ENCODE measurements around the gene LILRB5.
"Not testable (repeated sequence)": the region's sequence is repeated elsewhere in the genome, so short reads cannot be mapped to it uniquely, and the experiment has no call there.

Gene LILRB5

DNA sequence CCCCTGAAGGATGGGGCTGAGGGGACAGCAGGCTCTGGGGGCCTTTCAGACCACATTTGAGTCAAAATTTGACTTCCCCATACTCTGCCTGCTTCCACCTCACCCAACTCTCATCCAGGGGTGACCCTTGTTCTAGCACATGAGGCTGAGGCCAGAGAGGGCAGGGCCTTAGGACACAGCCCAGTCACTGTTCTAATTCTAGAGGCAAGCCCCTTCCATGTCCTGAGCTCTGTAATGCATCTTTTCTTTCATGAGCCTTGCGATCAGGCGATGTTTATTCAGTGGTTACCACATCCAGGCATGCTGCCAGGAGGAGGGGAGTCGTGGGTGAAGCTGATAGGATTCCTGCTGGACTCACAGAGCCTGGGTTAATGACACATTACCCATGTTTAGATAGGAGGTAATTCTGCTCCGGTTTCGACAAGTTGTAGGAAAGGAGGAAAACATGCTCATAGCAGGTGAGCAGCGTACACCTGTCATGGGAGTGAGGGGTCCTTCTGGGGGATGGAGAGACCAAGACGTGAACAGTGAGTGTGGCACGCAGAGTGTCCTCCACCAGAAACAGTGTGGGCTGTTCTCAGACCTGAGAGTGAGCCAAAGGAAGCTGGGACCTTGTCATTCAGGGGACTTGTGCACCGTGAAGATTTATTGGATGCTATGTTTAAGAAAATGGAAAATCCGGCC lies 47.1 kb downstream of the LILRB5 start:
- no peak for DNase-seq

GRCh38 chr19:54209058-54209810 lies 47.8 kb downstream of the LILRB5 start:
- peak; percentile 71 for DNase-seq

- DNase-seq = peak; percentile 69
Measured at GRCh38 chr19:54208784-54209057, 48.4 kb downstream of the LILRB5 start.

- no peak for DNase-seq
Measured at GRCh38 chr19:54207983-54208783, 48.9 kb downstream of the LILRB5 start.

- no peak for DNase-seq
Measured at GRCh38 chr19:54207676-54207982, 49.4 kb downstream of the LILRB5 start.

GRCh38 chr19:54207193-54207592 lies 49.9 kb downstream of the LILRB5 start:
- not testable (repeated sequence) for DNase-seq

- DNase-seq = no peak
Measured at GRCh38 chr19:54206831-54207177, 50.3 kb downstream of the LILRB5 start.

DNA sequence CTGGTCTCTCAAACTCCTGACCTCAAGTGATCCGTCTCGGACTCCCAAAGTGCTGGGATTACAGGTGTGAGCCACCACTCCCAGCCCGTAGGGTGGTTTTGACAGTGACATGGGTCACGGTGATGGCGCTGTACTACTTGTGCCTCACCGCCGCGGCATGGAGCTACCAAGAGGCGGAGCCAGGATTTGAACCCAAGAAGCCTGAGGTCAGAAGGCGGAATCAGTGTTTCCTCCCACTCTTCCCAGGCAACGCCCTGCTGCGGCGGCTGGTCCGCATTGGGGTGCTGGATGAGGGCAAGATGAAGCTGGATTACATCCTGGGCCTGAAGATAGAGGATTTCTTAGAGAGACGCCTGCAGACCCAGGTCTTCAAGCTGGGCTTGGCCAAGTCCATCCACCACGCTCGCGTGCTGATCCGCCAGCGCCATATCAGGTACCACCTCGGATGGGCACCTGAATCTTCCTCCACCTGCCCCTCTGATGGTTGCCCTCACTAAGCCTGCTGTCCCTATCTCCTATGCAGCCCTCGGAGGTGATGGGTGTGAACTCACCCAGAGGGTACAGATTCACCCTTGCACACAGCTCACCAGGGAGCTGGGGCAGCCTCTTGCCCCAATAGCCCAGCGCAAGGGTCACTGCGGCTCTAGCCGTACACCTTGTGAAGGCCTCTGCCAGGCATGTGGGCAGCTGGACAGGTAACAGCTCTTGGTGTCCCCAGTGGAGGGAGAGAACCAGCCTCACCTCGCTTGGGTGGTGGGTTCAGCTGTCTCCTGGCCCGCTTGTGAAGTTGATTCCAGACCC lies 50.8 kb downstream of the LILRB5 start:
- DNase-seq = no peak

GRCh38 chr19:54204767-54205468 lies 52.2 kb downstream of the LILRB5 start:
- no peak for DNase-seq

DNA sequence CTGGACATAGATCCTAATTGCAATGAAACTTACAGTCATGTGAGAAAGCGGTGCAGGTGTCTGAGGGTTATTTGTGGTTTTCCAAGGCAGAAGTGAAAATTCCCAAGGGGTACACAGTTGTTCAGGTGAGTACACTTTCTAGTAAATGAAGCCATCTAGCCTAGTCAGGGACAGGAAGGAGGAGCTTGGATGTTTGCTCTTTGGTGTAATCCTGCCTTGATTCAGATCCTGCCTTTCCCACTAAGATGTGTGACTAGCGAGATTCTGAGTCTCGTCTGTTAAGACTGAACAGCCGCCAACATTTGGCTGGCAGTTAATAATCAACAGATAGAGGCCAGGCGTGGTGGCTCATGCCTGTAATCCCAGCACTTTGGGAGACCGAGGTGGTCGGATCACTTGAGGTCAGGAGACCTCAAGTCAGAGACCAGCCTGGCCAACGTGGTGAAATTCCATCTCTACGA lies 53.9 kb downstream of the LILRB5 start:
- DNase-seq = no peak

GRCh38 chr19:54201980-54202379 lies 55.1 kb downstream of the LILRB5 start:
- DNase-seq = peak; percentile 52

DNA sequence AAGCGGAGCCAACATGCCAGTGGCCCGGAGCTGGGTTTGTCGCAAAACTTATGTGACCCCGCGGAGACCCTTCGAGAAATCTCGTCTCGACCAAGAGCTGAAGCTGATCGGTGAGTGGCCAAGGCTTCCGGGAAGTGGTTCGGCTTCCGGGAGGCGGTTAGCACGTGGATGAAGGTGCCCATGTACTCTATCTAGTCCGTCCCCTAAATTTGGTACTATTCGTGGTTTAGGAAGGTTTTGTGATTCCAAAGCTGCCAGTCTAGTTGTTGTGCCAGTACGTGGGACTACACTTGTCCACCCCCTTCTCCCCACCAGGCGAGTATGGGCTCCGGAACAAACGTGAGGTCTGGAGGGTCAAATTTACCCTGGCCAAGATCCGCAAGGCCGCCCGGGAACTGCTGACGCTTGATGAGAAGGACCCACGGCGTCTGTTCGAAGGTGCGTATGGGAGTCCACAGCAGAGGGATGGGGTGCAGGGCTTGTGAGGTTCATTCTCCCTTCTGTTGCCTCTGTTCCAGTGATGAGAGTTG lies 55.8 kb downstream of the LILRB5 start:
- DNase-seq = peak; percentile 32
